GM18867 (cell line): ENCODE results near the gene PRRG3.

Source experiments
- ATAC-seq: cut with Tn5 transposase; IDR thresholded peaks from one replicate; pipeline ENCODE4 v1.9.1; 2021; ENCODE audit warnings: mild to moderate bottlenecking, moderate library complexity; ENCODE audit not compliant: unreplicated experiment

PRRG3 gene

GRCh38 chrX:151704041-151704663 lies 8.9 kb downstream of the PRRG3 start:
- ATAC-seq = no peak

GRCh38 chrX:151708821-151709220 lies 13.6 kb downstream of the PRRG3 start:
- no peak for ATAC-seq

GRCh38 chrX:151710457-151710856 lies 15.2 kb downstream of the PRRG3 start:
- ATAC-seq = no peak

GRCh38 chrX:151711154-151711553 lies 15.9 kb downstream of the PRRG3 start:
- ATAC-seq = no peak

GRCh38 chrX:151711787-151712186 lies 16.5 kb downstream of the PRRG3 start:
- no peak for ATAC-seq

GRCh38 chrX:151712253-151712652 lies 17.0 kb downstream of the PRRG3 start:
- ATAC-seq = no peak

- ATAC-seq = peak; percentile 64
Measured at GRCh38 chrX:151713849-151714248, 18.6 kb downstream of the PRRG3 start.

GRCh38 chrX:151714362-151714761 lies 19.1 kb downstream of the PRRG3 start:
- no peak for ATAC-seq

GRCh38 chrX:151715752-151716151 lies 20.5 kb downstream of the PRRG3 start, which contains the start of gene FATE1:
FATE1 (plus strand) TSS chrX:151716035; CDS start chrX:151716120, 85 bp downstream.
- no peak for ATAC-seq

- ATAC-seq = peak; percentile 68
Measured at GRCh38 chrX:151722241-151722846, 27.1 kb downstream of the PRRG3 start.

- no peak for ATAC-seq
Measured at GRCh38 chrX:151723156-151723760, 28.0 kb downstream of the PRRG3 start.

GRCh38 chrX:151724563-151725337 lies 29.5 kb downstream of the PRRG3 start:
- no peak for ATAC-seq

GRCh38 chrX:151725338-151725614 lies 30.0 kb downstream of the PRRG3 start:
- no peak for ATAC-seq

- ATAC-seq = no peak
Measured at GRCh38 chrX:151726751-151727150, 31.5 kb downstream of the PRRG3 start.

- no peak for ATAC-seq
Measured at GRCh38 chrX:151727346-151727745, 32.1 kb downstream of the PRRG3 start.

- ATAC-seq = no peak
Measured at GRCh38 chrX:151729056-151729725, 33.9 kb downstream of the PRRG3 start.

- ATAC-seq = no peak
Measured at GRCh38 chrX:151734446-151734845, 39.2 kb downstream of the PRRG3 start, which contains the start of gene CNGA2. CNGA2 (plus strand) TSS chrX:151734746; CDS start chrX:151738484, 3,738 bp downstream.

- no peak for ATAC-seq
Measured at GRCh38 chrX:151735219-151735618, 40.0 kb downstream of the PRRG3 start.

GRCh38 chrX:151736685-151737084 lies 41.4 kb downstream of the PRRG3 start:
- no peak for ATAC-seq

- no peak for ATAC-seq
Measured at GRCh38 chrX:151737494-151737893, 42.2 kb downstream of the PRRG3 start.

- no peak for ATAC-seq
Measured at GRCh38 chrX:151738751-151739150, 43.5 kb downstream of the PRRG3 start.
